C4-2B (cell line): Measurements from ENCODE around the gene TRRAP.

Experiments
- H3K27ac ChIP-seq: fragments of 450-650 bp; 2 replicates; pipeline ENCODE4 v1.5.1; 2017
- ZFX ChIP-seq: fragments of 450-650 bp; IDR thresholded peaks from 2 replicates; pipeline ENCODE4 v1.6.1; 2017
- TF ChIP-seq, protein P1 (sequence below): fragments of 450-650 bp; conservative IDR thresholded peaks from 2 replicates; pipeline ENCODE4 v1.5.1; 2017; ENCODE audit warnings: mild to moderate bottlenecking

Gene TRRAP

DNA sequence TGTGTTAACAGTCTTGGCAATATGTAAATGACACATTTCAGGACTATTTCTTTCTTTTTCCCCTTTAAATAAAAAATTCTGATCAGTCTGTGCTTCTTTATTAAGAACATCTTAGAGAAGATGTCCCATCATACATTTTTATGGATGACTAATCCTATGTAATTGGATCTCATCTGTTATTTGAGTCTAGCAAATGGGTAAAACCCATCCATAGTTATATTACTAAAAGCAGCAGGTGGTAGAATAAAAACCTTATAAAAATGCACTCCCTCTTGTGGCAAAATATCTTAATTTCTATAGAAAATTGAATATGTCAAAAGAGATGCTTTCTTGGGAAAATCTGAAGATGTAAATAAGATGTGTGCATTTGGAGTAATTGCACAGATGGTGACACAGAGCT is 35.3 kb downstream of the TRRAP start:
- no peak for TF ChIP-seq ZFX
- TF ChIP-seq, protein P1, sequence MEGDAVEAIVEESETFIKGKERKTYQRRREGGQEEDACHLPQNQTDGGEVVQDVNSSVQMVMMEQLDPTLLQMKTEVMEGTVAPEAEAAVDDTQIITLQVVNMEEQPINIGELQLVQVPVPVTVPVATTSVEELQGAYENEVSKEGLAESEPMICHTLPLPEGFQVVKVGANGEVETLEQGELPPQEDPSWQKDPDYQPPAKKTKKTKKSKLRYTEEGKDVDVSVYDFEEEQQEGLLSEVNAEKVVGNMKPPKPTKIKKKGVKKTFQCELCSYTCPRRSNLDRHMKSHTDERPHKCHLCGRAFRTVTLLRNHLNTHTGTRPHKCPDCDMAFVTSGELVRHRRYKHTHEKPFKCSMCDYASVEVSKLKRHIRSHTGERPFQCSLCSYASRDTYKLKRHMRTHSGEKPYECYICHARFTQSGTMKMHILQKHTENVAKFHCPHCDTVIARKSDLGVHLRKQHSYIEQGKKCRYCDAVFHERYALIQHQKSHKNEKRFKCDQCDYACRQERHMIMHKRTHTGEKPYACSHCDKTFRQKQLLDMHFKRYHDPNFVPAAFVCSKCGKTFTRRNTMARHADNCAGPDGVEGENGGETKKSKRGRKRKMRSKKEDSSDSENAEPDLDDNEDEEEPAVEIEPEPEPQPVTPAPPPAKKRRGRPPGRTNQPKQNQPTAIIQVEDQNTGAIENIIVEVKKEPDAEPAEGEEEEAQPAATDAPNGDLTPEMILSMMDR = no peak
- H3K27ac ChIP-seq = no peak overlapping the region

DNA sequence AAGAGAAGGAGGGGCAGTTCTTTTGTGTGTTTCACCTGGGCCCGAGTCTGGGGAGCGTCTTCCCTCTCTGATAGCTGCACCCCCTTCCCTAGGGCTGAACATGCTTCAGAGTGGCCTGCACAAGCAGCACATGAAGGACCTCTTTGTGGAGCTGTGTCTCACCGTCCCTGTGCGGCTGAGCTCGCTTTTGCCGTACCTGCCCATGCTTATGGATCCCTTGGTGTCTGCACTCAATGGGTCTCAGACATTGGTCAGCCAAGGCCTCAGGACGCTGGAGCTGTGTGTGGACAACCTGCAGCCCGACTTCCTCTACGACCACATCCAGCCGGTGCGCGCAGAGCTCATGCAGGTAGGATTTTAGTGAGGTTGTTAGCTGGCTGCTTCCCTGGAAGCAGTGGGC is 39.0 kb downstream of the TRRAP start:
- H3K27ac ChIP-seq = no peak overlapping the region
- TF ChIP-seq, protein P1 = no peak
- no peak for TF ChIP-seq ZFX

DNA sequence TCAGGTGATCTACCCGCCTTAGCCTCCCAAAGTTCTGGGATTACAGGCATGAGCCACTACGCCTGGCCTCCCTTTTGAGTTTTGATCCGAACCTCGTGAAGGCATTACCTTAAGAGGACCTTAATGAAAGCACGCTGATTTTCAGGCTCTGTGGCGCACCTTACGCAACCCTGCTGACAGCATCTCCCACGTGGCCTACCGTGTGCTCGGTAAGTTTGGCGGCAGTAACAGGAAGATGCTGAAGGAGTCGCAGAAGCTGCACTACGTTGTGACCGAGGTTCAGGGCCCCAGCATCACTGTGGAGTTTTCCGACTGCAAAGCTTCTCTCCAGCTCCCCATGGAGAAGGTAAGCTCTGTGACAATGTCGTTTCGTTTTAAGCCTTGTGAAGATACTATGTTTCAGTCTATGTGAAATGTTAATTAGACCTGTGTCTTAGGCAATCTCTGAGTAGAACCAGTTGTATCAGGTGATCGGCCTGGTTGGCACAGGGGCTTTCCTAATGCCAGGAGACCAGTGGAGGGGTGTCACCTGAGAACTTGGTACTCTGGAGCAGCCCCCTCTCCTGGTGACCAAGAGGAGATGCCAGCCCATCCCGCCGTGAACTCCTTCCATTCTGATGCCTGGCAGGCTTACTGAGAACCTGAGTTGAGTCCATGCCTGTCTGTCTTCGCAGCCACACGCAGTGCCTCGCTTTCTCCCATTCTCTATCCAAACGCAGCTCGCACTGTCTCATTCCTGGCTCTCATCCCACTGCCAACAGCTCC is 43.5 kb downstream of the TRRAP start:
- H3K27ac ChIP-seq = peak overlapping the region; percentile 46
- no peak for TF ChIP-seq ZFX
- TF ChIP-seq, protein P1 = no peak

DNA sequence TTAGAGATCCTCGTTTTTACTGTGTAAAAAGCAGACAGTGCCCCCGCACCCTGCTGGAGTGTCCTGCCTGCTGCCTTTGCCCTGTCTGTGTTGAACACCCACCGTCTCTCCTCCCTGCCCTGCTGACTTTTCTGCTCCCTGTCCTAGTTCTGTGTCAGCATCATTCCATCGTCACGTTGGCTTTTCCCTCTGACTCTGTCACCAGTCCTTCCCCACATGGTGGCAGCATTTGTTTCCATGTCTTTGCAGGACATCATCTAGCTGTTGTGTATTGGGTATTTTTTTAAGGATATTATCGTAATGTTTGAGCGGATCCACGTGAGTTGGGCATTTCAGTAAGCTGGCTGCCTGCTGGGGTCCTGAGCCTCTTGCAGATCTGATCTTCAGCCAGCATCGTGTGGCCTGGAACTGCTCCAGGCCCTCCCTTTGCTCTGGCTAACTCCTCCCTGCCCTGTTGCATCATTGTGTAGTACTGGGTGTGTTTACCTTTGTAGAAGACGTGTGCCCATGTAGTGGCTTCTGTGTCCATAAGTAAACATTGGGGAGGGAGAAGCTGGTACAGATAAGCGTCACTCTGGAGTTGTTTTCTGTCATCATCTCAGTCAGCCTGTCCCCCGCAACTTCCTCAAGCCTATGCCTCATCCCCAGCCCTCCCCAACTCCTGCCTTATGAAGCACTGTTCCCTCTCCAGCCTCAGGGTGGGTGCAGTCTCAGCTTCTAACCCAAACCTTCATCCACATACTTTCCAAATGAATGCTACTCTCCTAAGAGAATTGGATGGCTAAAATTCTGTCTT is 44.3 kb downstream of the TRRAP start:
- no peak for TF ChIP-seq ZFX
- TF ChIP-seq, protein P1 = peak; percentile 73
- H3K27ac ChIP-seq = peak overlapping the region; percentile 46

DNA sequence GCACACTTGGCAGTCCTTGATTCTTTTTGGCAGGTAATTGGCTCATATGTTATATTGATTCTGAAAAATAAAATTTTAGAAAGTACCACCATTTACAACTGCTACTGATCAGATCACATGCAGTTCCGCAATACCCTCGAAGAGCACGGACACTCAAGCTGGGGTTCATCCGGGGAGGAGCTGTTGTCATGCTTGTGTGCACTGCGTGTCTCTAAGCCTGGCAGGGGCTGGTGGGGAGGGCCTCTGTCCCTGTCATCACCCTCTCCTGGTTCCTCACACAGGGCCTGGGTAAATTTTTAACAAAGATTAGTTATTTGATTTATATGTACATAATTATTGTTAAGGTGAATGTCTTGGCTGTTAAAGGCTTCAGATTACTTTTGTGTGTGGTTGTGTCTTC is 45.2 kb downstream of the TRRAP start:
- TF ChIP-seq, protein P1 = no peak
- no peak for TF ChIP-seq ZFX
- peak overlapping the region; percentile 46 for H3K27ac ChIP-seq

DNA sequence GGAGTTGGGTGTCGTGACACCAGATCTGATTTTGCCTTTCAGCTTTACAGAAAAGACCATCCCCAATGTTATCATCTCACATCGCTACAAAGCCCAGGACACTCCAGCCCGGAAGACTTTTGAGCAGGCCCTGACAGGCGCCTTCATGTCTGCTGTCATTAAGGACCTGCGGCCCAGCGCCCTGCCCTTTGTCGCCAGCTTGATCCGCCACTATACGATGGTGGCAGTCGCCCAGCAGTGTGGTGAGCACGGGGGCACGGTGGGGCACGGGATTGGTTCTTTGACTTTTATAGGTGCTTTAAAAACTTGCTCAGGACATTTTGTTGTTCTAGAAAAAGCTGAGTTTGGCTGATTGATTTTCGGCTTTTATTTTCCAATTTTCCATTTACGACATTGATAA is 48.8 kb downstream of the TRRAP start:
- TF ChIP-seq ZFX = no peak
- TF ChIP-seq, protein P1 = no peak
- H3K27ac ChIP-seq = no peak overlapping the region

DNA sequence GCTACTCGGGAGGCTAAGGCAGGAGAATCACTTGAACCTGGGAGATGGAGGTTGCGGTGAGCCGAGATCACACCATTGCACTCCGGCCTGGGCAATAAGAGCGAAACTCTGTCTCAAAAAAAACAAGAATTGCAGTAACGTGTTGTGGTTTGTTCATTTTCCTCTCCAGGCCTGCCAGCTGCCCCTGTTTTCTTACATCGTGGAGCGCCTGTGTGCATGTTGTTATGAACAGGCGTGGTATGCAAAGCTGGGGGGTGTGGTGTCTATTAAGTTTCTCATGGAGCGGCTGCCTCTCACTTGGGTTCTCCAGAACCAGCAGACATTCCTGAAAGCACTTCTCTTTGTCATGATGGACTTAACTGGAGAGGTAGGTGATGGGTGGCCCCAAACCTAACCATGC is 52.1 kb downstream of the TRRAP start:
- H3K27ac ChIP-seq = no peak overlapping the region
- TF ChIP-seq, protein P1 = no peak
- no peak for TF ChIP-seq ZFX
